Activated naive CD4-positive, alpha-beta T cell treated with anti-CD3 and anti-CD28 coated beads for 36 hours (primary cell): ENCODE results near the gene OTOP3. TPM values are rescaled to one million over a fixed set of nuclear protein-coding genes. Genes with fewer than 3 reads are reported as not detected.
A peak's percentile ranks its signal among the peaks of the same experiment; 100 is the strongest.
"Not testable (repeated sequence)": the region's sequence is repeated elsewhere in the genome, so short reads cannot be mapped to it uniquely, and the experiment has no call there.

Experiments used
- CTCF ChIA-PET: fragments of 350-600 bp; sonication (Branson Sonifier 250); formaldehyde crosslinking; loops from one replicate; lab custom pipeline; 2021; ENCODE audit warnings: antibody characterized with exemption; lab: Charles Lee
- DNase-seq: peaks from one replicate; pipeline ENCODE4 v3.0.0-alpha.2; 2020
- H3K27ac Mint-ChIP-seq: one replicate; pipeline ENCODE4 v1.8.0; 2021; ENCODE audit warnings: mild to moderate bottlenecking, mixed read lengths
- H3K27me3 Mint-ChIP-seq: one replicate; pipeline ENCODE4 v1.8.0; 2021; ENCODE audit warnings: low read depth, mixed read lengths
- H3K36me3 Mint-ChIP-seq: one replicate; pipeline ENCODE4 v1.8.0; 2021; ENCODE audit warnings: low read depth, mixed read lengths
- H3K4me1 Mint-ChIP-seq: one replicate; pipeline ENCODE4 v1.8.0; 2021; ENCODE audit warnings: low read depth, mixed read lengths
- H3K4me3 Mint-ChIP-seq: one replicate; pipeline ENCODE4 v1.8.0; 2021; ENCODE audit warnings: mild to moderate bottlenecking, moderate library complexity, mixed read lengths
- H3K9me3 Mint-ChIP-seq: one replicate; pipeline ENCODE4 v1.8.0; 2021; ENCODE audit warnings: mixed read lengths
- intact Hi-C: fragments of 100-400 bp; cut with micrococcal nuclease; formaldehyde crosslinking; loops from one replicate; pipeline ENCODE4 v1.15.1; 2023
- total RNA-seq, 2 experiments: library from RNA; stranded (reverse); gene quantifications; one replicate each; pipeline ENCODE4 v1.2.3, GENCODE V29; 2021

The OTOP3 gene
- total RNA-seq, 2 experiments from 2014 or later = not detected

DNA sequence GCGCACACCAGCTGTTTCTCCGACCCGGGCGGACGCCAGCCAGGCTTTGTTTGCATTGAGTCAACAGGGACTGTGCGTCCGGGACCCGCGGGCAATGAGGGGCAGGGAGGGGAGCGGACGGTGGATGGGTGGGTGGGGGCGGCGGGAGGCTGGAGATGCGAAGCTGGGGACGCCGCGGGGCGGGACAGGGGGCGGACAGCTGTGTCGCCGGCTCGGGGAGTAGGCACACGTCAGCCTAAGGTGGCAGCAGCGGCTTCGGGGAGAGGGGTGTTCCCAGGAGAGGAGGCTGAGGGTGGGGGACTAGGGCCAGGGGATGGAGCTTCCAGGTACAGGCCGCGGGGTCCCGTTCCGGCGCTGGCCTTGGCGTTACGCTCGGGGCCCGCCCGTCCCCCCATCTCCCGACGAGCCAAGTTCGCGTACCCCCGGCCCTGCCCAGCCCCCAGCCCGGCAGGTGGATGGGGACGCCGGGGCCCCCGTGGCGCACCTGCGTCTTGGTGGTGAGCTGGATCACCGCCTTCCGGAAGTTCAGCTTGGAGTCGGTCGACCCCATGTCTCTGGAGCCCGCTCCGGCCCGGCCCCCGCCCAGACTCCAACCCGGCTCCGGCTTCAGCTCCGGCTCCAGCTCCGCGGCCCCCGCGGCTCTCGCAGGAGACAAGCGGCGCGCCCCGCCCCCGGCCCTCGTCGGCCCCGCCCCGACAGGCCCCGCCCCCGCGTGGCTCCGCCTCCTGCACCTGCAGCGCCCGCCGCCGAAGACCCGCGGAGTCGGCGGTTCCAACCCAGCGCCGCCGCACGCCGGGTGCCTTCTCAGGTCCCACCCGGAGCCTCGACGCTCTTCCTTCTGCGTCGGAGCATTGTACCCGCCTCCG lies 36.6 kb downstream of the OTOP3 start, which contains the start of gene HID1:
TSS of gene HID1 (minus strand) at position 653 of the 866 bp plus-strand sequence. CDS start at position 550, 103 bp downstream.
- Mint-ChIP-seq H3K27ac (no peak within 1 kb of the TSS), H3K27me3 (peaks cover 6% of the 10 kb centered on the region), H3K36me3 (no peaks in the 10 kb centered on the region), H3K4me3 (peak within 1 kb of the TSS; percentile 72), H3K9me3 (no peaks in the 10 kb centered on the region), H3K4me1 (peaks cover 9% of the 10 kb centered on the region)
- DNase-seq = peak; percentile 70
- CTCF ChIA-PET = interaction anchor here (0.9 to 6.6 kb wide), 4 partner anchors 10 to 229 kb away, joined by 3 to 68 read pairs (median 10); no protein-coding TSS in a partner anchor
- intact Hi-C loops = loop anchor here (1.0 kb wide), 1 partner anchor 10 kb away; no protein-coding TSS in a partner anchor

DNA sequence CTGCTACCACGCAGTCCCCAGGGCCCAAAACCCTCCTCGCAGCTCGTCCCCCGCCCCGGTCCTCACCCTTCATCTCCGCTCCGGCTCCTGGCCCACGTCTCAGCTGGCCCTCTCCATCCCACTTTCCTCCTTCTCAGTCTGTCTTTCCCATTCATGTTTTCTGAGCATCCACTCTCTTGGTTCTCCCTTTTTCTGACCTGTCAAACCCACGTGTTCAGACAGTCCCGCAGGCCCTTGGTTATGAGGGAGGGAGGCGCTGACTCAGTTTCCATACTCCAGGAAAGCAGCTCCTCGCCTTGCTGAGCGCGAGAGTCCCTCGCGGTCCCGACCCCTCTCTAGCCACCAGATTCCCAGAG lies 37.3 kb downstream of the OTOP3 start:
- Mint-ChIP-seq H3K4me3 (peak overlapping the region; percentile 72), H3K9me3 (no peaks in the 10 kb centered on the region), H3K4me1 (peaks cover 9% of the 10 kb centered on the region), H3K27ac (no peak overlapping the region), H3K27me3 (peaks cover 6% of the 10 kb centered on the region), H3K36me3 (no peaks in the 10 kb centered on the region)
- CTCF ChIA-PET = interaction anchor here (0.9 to 6.6 kb wide), 4 partner anchors 11 to 229 kb away, joined by 3 to 68 read pairs (median 10); partner anchors contain the start of gene MRPL58
- intact Hi-C loops = loop anchor here (1.0 kb wide), 1 partner anchor 9 kb away; no protein-coding TSS in a partner anchor
- DNase-seq = no peak

DNA sequence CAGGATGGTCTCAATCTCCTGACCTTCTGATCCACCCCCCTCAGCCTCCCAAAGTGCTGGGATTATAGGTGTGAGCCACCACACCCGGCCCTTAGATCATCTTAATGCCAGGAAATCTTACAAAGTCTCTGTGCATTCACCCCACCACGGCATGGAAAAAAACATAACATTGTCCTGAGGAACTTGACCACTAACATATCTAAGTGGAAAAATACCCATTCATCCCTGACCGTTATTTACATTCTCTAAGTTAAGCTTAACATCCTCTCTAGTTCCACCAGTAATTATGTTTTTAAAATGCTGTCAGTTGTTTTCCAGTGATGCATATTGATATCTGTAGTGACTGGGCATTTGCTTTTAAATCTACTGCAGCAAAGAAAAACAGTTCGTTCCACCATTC lies 40.2 kb downstream of the OTOP3 start:
- H3K36me3 Mint-ChIP-seq = no peaks in the 10 kb centered on the region
- no peaks in the 10 kb centered on the region for H3K9me3 Mint-ChIP-seq
- CTCF ChIA-PET = interaction anchor here (1.8 kb wide), 1 partner anchor 14 kb away, joined by 8 read pairs; no protein-coding TSS in a partner anchor
- H3K27ac Mint-ChIP-seq = no peak overlapping the region
- no peak overlapping the region for H3K4me3 Mint-ChIP-seq
- intact Hi-C loops = no loop called here
- peaks cover 6% of the 10 kb centered on the region for H3K27me3 Mint-ChIP-seq
- DNase-seq = no peak
- H3K4me1 Mint-ChIP-seq = peaks cover 9% of the 10 kb centered on the region

DNA sequence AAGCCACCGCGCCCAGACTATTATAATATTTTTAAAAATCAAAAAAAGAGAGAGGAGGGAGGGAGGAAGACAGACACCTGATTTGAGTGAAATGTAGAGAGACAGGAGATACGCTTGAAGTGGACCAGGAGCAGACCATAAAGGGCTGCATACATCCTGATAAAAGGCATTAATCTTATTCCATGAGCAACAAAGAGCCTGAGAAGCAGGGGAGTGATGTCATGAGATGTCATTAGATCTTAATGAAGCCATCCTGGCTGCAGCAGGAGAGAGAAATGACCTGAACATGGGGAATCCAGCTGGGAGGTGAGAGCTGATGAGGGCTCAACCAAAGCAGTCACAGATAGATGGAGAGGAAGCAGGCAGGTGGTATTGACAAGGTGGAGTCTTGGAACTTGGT lies 42.1 kb downstream of the OTOP3 start:
- CTCF ChIA-PET = no interaction called here
- H3K9me3 Mint-ChIP-seq = no peaks in the 10 kb centered on the region
- no peaks in the 10 kb centered on the region for H3K36me3 Mint-ChIP-seq
- H3K4me1 Mint-ChIP-seq = peaks cover 12% of the 10 kb centered on the region
- H3K27me3 Mint-ChIP-seq = peaks cover 5% of the 10 kb centered on the region
- H3K4me3 Mint-ChIP-seq = no peak overlapping the region
- no peak overlapping the region for H3K27ac Mint-ChIP-seq
- no peak for DNase-seq
- intact Hi-C loops = no loop called here

DNA sequence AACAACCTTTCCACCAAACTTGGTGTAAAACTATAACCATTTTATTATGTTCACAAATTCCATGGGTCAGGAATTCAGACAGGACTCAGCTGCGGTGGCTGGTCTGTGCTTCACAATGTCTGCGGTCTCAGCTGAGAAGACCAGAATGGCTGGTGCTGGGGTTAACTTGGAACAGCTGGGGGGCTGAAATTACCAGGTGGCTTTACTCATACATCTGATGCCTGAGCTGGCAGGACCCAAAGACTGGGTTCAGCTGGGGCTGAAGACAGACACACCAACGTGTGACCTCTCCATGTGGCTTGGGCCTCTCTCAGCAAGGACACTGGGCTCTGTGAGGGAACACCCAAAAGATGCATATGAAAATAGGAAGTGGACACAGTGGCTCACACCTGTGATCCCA lies 42.5 kb downstream of the OTOP3 start:
- H3K4me1 Mint-ChIP-seq = peaks cover 8% of the 10 kb centered on the region
- intact Hi-C loops = no loop called here
- H3K27me3 Mint-ChIP-seq = peaks cover under 1% of the 10 kb centered on the region
- CTCF ChIA-PET = interaction anchor here (0.7 kb wide), 1 partner anchor 12 kb away, joined by 5 read pairs; no protein-coding TSS in a partner anchor
- H3K4me3 Mint-ChIP-seq = no peak overlapping the region
- no peaks in the 10 kb centered on the region for H3K36me3 Mint-ChIP-seq
- no peaks in the 10 kb centered on the region for H3K9me3 Mint-ChIP-seq
- no peak overlapping the region for H3K27ac Mint-ChIP-seq
- no peak for DNase-seq

DNA sequence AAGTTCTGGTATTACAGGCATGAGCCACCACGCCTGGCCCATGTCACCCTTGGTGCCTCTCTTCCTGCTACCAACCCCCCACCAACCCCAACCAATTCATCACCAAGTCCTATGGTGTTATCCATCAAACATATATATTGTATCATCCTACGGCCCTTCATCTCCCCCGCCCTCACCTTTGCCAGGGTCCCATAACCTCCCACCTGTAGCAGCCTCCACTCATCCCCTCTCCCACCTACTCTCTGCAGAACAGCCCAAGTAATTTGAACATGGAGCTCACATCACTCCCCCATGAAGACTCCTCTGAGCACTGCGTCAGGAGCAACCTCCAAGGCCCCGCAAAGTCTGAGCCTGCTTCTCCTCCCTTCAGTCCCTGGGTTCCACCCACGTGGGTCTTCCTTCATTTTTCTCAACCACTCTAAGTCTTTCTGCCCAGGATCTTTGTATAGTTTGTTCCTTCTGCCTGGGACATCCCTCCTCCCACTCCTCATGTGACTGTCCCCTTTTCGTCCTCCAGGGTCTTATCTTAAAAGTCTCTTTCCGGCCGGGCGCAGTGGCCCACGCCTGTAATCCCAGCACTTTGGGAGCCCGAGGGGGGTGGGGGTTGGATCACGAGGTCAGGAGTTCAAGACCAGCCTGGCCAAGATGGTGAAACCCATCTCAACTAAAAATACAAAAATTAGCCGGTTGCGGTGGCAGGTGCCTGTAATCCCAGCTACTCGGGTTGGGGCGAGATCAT lies 43.9 kb downstream of the OTOP3 start:
- intact Hi-C loops = loop anchor here (5.0 to 10.0 kb wide), 2 partner anchors 133 to 425 kb away; partner anchors contain the start of gene GRB2
- no peaks in the 10 kb centered on the region for H3K9me3 Mint-ChIP-seq
- CTCF ChIA-PET = interaction anchor here (0.7 to 1.2 kb wide), 3 partner anchors 13 to 153 kb away, joined by 3 to 4 read pairs (median 3); no protein-coding TSS in a partner anchor
- no peaks in the 10 kb centered on the region for H3K36me3 Mint-ChIP-seq
- H3K4me3 Mint-ChIP-seq = no peak overlapping the region
- DNase-seq = no peak
- H3K4me1 Mint-ChIP-seq = peaks cover 8% of the 10 kb centered on the region
- no peak overlapping the region for H3K27ac Mint-ChIP-seq
- no peaks in the 10 kb centered on the region for H3K27me3 Mint-ChIP-seq

DNA sequence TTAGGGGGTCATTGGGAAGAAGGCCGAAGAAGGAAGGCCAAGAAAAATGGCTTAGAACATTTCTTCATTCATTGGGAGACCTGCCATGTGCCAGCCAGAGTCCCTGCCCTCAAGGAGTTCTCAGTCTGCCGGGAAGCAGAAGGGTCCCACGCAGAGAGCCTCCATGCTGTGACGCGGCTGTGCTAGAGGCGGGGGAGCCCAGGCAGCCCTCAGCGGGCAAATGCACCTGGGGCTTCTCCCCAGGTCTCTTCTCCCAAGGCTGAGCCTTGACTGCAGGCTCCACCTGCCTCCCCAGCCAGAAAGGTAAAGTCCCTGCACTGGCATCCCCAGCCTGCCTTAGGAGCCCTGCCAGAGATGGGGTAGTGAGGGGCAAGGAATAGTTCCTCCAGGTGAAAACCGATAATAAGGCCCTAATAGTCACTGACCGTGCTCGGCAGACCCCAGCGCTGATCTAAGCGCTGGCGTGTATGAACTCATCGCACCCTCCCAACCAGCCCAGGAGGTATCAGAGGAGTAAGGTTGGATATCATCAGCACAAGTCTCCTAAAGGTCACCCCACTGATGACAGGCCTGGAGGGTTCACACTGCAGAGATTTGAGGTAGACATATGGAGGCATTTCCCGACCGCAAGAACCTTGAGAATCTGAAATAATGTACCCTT lies 45.8 kb downstream of the OTOP3 start:
- no peak for DNase-seq
- Mint-ChIP-seq H3K4me3 (peak overlapping the region; percentile 89), H3K9me3 (no peaks in the 10 kb centered on the region), H3K27ac (peak overlapping the region; percentile 54), H3K27me3 (no peaks in the 10 kb centered on the region), H3K4me1 (peaks cover 8% of the 10 kb centered on the region), H3K36me3 (no peaks in the 10 kb centered on the region)
- intact Hi-C loops = loop anchor here (5.0 to 10.0 kb wide), 2 partner anchors 131 to 423 kb away; partner anchors contain the start of gene GRB2
- CTCF ChIA-PET = interaction anchor here (0.6 kb wide), 1 partner anchor 142 kb away, joined by 3 read pairs; no protein-coding TSS in a partner anchor

DNA sequence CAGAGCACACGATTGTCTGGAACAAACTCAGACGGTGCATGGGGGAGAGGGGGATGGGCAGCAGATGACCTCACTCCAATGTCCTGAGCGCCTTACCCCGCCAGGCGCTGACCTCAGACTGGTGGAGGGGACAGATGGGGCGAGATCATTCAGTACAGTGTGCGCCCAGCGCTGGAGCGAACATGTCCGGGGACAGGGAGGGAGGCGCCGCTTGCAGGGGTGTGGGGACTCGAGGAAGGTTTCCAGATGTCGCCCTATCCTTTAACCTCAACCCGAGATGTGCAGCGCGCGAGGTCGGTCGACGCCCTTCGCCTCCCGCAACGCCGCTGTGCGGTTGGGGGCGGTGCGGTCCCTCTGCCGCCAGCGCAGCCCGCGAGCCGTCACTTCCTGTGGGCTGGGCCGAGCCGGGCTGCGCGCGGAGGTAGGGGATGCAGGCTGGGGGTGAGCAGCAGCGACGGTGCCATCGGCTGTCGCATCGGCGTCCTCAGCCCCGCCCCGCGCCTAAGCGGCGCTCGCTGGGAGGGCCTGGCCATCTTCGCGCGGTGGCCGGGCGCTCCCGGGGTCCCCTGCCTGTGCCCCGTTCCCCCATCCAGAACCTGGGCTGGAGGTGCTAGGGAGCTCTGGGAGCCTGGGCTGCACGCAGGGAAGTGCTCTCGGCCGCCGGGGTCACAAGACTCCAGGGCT lies 46.4 kb downstream of the OTOP3 start:
- peak; percentile 86 for DNase-seq
- intact Hi-C loops = loop anchor here (1.0 to 10.0 kb wide), 3 partner anchors 10 to 423 kb away; partner anchors contain the start of genes GRB2 and HID1
- CTCF ChIA-PET = interaction anchor here (1.4 kb wide), 1 partner anchor 30 kb away, joined by 5 read pairs; the partner anchor contains the start of gene MRPL58
- Mint-ChIP-seq H3K9me3 (no peaks in the 10 kb centered on the region), H3K4me1 (peaks cover 10% of the 10 kb centered on the region), H3K36me3 (no peaks in the 10 kb centered on the region), H3K27ac (peak overlapping the region; percentile 54), H3K27me3 (peaks cover 1% of the 10 kb centered on the region), H3K4me3 (peak overlapping the region; percentile 89)

DNA sequence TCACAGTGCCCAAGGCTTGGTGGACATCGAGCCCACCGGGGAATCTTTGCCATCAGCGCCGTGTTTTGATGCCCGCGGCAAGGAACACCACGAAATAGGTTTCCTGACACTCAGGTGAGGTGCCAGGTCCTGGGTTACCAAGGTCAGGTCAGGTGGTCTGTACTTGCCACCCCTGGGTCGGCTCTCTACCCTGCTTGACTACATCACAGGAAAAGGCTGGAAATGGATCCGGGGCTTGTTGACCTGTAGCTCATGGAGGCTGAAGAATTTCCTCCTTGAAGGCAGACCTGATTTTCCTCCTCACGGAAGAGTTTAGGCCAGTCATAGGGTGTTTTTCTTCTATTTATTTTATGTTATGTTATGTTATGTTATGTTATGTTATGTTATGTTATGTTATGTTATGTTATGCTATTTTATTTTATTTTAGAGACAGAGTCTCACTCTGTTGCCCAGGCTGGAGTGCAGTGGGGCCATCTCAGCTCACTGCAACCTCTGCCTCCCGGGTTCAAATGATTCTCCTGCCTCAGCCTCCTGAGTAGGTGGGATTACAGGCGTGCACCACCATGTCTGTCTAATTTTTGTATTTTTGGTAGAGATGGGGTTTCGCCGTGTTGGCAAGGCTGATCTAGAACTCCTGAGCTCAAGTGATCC lies 47.1 kb downstream of the OTOP3 start:
- intact Hi-C loops = loop anchor here (1.0 to 10.0 kb wide), 3 partner anchors 10 to 422 kb away; partner anchors contain the start of genes GRB2 and HID1
- H3K27ac Mint-ChIP-seq, DNase-seq, H3K9me3 Mint-ChIP-seq, H3K36me3 Mint-ChIP-seq, H3K27me3 Mint-ChIP-seq: not testable (repeated sequence)
- H3K4me3 Mint-ChIP-seq = peak overlapping the region; percentile 89
- CTCF ChIA-PET = interaction anchor here (0.7 to 1.9 kb wide), 3 partner anchors 22 to 60 kb away, joined by 3 to 12 read pairs (median 5); partner anchors contain the start of gene MRPL58
- H3K4me1 Mint-ChIP-seq = peaks cover 12% of the 10 kb centered on the region

DNA sequence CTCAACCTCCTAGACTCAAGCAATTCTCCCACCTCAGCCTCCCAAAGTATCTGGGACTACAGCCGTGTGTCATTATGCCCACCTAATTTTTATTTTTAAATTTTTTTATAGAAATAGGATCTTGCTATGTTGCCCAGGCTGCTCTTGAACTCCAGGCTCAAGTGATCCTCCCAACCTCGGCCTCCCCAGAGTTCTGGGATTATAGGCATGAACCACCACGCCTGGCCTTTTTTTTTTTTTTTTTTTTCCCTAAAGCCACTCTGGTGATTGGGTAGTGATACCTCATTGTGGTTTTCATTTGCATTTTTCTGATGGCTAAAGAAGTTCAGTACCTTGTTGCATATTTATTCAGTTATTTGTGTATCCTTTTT lies 50.5 kb downstream of the OTOP3 start:
- Mint-ChIP-seq H3K27ac (no peak overlapping the region), H3K4me3 (no peak overlapping the region), H3K9me3 (no peaks in the 10 kb centered on the region), H3K4me1 (peaks cover 14% of the 10 kb centered on the region), H3K27me3 (peaks cover 9% of the 10 kb centered on the region), H3K36me3 (no peaks in the 10 kb centered on the region)
- no peak for DNase-seq
- intact Hi-C loops = loop anchor here (2.0 to 10.0 kb wide), 2 partner anchors 61 to 419 kb away; partner anchors contain the start of genes ATP5PD, GRB2 and KCTD2
- CTCF ChIA-PET = interaction anchor here (0.6 to 1.0 kb wide), 2 partner anchors 24 to 85 kb away, joined by 4 to 5 read pairs; no protein-coding TSS in a partner anchor
